Hindlimb muscle (tissue), 1 donor: Measurements from ENCODE around the gene FOXI1. TPM values are rescaled to one million over a fixed set of nuclear protein-coding genes. Genes with fewer than 3 reads are reported as not detected.
"Not testable (repeated sequence)": the region's sequence is repeated elsewhere in the genome, so short reads cannot be mapped to it uniquely, and the experiment has no call there.

Experiments used
- DNase-seq: peaks from one replicate; pipeline ENCODE4 v3.0.0-alpha.2; 2013
- polyA plus RNA-seq: library from polyadenylated mRNA; unstranded; fragments of 120-200 nt; gene quantifications from one replicate; pipeline ENCODE4 v1.2.1, GENCODE V29; 2013; ENCODE audit not compliant: insufficient read length

The FOXI1 gene
- polyA plus RNA-seq, 1 donor: not detected

DNA sequence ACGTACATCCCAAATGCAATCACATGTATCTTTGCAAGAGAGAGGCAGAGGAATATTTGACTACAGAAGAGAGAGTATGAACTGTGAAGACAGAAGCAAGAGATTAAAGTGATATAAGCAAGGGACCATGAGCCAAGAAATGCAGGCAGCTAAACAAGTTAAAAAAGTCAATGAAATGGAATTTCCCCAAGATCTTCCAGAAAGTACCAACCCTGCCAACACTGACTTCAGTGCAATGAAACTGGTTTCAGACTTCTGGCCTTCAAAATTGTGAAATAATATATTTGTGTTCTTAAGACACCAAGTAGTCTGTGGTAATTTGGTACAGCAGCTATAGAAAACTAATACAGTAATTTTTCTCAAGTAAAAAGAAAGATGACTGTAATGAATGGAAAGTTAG is 20.9 kb downstream of the FOXI1 start:
- no peak for DNase-seq

DNA sequence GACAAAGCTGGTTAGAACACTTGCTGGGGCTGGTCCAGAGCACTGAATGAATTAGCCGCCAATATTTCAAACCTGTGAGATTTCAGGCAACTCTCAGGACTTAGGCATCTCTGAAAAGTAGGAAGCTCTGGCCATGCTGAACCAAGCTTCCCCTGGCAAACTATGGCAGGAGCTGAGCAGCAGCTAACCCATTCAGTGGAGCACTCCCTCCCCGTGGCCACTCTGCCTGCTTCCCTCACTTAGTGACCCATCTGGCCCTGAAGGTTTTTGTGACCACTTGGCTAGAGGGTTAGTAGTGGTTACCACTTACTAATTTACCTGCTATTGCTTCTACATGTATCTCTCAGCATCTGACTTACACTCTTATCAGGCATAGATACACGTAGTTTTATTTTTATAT is 25.5 kb downstream of the FOXI1 start:
- DNase-seq: no peak

DNA sequence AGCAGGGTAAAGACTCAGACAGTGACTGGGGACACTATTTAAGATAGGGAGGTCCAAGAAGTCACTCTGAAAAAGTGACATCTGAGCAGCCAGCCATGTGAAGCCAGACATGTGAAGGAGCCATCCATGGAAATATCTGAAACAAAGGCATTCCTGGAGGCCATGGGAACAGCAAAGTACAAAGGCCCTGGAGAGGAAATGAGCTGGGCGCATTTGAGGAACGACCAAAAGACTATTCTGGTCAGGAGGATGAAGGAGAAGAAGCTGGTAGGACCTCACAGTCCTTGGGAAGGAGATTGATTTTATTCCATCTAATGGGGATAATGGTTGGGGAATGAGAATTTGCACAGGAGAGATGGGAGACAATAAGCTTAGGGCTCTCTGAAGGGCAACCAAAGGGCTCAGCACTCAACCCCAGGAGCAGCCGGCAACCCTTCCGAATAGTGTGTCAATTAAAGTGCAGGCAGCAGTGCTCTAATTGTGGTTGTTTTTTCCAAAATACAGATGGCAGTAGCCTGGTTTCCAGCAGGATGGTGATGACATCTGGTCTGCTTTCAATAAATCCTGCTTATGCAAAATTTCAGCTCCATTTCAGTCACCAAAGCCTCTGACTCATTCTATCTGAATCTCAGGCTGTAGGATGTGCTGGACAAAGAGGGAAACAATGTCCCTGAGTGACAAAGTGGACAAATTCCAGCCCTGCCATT is 26.7 kb downstream of the FOXI1 start:
- DNase-seq: no peak

GRCh38 chr5:170132976-170133448 is 27.3 kb downstream of the FOXI1 start:
- no peak for DNase-seq

- DNase-seq: no peak
These were observed 30.2 kb downstream of the FOXI1 start for GRCh38 chr5:170135796-170136490.

DNA sequence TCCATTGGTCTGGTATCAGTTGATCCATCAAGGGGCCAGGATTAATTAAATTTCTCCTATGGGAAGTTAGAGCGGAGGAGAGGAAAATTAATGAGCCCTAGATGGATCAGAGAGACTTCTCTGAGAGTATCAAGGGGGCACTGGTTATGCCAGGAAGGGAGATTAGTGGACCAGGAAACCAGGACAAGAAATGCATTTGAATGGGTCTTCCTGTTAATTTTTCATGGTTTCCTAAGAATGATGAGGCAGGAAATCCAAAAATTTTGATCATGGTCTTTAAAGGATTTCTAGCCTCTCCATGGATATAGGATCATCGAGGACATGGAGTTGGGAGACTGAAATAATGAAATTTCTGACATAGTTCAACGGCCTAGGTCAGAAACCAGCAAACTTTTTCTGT is 30.8 kb downstream of the FOXI1 start:
- DNase-seq: no peak

GRCh38 chr5:170137694-170138214 is 32.1 kb downstream of the FOXI1 start:
- no peak for DNase-seq

DNA sequence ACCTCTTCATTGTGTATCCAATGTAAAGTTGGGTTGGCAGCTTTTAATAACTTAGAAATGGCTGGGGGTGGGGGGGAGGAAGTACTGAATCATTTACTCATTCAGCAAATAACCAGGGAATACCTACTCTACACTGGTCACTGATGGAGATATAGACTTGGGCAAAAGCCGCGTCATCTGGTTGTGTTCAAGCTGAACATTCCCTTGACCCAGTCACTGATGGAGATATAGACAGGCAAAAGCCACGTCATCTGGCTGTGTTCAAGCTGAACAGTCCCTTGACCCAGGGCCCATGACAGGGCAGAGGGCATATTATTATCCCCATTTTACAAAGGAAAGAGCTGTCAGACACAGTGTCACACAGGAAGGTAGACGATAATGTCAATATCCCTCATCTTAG is 32.6 kb downstream of the FOXI1 start:
- DNase-seq: no peak

- no peak for DNase-seq
These were observed 34.2 kb downstream of the FOXI1 start for GRCh38 chr5:170139786-170140335.

DNA sequence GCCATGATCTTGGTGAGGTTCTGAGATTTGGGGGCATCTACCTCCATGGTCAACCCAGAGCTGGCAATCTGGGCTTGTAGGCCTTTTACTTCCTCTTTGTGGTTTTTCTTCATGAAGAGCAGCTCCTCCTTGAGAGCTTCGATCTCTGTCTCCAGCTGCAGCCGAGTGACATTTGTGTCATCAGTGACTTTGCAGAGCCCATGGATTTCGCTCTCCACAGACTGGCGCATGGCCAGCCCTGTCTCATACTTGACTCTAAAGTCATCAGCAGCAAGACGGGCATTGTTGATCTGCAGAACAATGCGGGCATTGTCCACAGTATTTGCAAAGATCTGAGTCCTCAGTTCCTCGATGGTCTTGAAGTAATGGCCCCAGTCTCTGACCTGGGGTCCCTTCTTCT is 35.5 kb downstream of the FOXI1 start:
- DNase-seq: not testable (repeated sequence)

DNA sequence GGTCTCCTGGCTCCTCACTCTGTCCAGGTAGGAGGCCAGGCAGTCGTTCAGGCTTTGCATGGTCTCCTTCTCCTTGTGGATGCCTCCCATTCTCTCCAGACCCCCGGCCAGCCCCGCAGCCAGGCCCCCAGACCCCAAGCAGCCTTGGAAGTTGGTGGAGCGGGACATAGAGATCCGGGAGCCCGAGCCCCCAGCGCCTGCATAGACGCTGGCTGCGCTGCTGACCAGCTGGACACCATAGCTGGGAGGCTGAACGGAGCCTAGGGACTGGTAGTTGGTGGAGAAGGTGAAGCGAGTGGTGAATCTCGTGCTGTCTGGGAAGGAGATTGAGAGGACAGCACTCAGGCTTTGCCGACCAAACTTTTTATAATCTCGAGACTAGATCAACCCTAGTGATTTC is 35.9 kb downstream of the FOXI1 start:
- DNase-seq: no peak

GRCh38 chr5:170142196-170142595 is 36.5 kb downstream of the FOXI1 start:
- DNase-seq: no peak

- no peak for DNase-seq
These were observed 37.4 kb downstream of the FOXI1 start for GRCh38 chr5:170143091-170143490.

- DNase-seq: no peak
These were observed 38.0 kb downstream of the FOXI1 start for GRCh38 chr5:170143710-170144109.

DNA sequence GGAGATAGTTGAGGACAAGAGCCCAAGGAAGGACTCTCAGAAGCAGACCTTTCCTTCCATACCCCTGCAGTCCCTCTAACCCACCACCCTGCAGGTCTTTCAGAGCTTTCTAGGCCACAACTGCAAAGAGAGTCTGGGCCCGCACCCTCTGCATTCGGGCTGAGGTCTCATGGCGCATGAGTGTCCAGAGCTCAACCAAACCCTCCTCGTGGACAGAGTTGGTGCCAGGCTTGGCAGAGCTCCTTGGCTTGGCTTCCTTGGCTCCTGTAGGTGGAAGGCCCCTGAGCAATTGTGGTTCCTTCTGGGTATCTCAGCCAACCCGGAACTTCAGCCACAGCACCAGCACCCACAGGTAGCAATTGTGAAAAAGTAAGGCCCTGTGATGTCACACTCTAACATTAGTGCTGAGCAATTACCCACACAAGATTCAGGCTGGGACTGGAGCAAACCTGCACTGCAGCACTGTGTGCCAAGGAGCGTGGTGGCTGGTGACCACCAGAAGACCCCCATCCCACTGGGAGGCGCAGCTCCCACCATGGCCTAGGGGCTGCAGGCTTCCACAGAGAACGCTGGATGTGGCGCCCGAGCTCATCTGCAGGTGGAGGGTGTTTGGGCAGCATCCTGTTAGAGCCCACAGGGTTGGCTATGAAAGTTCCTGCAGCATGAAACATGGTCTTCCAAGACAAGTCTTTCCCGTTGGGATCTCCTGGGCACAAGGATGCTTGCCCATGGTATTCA is 38.8 kb downstream of the FOXI1 start:
- DNase-seq: no peak

DNA sequence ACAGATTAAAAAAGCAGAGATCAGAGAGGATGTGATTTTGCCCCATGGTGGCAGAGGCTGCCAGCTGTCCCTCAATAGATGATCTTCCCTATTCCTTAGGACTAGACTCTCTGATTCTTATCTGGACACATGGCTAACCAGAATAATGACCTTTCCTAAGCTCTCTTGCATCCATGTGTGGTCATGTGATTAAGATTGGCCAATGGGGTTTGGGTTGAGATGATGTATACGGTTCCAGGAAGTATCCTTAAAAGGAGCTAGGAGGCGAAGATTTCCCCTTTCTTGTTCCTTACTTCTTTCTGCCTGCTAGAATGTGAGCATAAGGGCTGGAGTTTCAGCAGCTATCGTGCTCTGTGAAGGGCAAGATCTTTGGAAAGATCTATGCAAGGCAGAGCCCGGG is 39.8 kb downstream of the FOXI1 start:
- no peak for DNase-seq

GRCh38 chr5:170147051-170147752 is 41.5 kb downstream of the FOXI1 start:
- DNase-seq: no peak

DNA sequence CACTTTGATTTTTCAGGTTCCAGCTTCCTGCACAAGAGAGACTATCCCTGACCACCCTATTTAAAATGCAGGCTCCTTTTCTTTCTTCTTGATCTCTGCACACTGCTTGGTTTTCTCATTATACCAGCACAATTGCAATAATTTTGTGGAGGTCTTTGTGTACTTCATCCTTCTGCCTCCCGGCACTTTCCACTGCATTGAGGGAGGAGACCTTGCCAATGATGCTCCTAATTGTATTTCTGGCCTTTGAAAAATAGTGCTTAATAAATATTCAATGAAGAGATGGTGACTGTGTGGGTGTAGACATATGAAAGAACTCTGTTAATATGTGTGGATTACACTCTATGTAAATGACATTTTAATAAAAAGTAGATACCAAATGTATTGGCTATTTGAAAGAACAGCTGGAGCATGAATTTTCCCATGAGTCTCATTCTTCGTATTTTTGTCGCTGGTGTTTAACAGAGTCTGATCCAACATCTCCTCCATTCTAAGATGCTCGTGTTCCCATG is 42.1 kb downstream of the FOXI1 start:
- no peak for DNase-seq

GRCh38 chr5:170148430-170149205 is 42.9 kb downstream of the FOXI1 start:
- DNase-seq: no peak

DNA sequence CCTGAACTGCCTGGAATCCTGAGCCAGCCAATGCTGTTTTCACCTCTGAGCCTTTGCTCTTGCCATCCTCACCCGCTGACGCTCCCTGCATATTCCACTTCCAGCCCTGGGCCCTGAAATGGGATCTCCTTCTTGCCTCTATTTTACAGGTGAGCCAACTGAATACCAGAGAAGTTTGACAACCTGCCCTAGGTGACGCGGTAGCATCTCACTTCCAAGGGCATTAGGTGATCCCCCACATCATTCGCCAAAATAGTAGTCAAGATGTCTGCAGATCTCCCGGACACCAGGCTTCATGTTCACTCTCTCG is 43.5 kb downstream of the FOXI1 start:
- DNase-seq: no peak

- no peak for DNase-seq
These were observed 45.0 kb downstream of the FOXI1 start for GRCh38 chr5:170150713-170151096.
